Ishikawa (cell line): ENCODE results near the gene BAHD1.

Experiments used
- CEBPB ChIP-seq: IDR thresholded peaks from 2 replicates; pipeline ENCODE4 v1.6.1; 2012
- CREB1 ChIP-seq: IDR thresholded peaks from 2 replicates; pipeline ENCODE4 v1.6.1; 2012; ENCODE audit warnings: low read depth
- EGR1 ChIP-seq: IDR thresholded peaks from 2 replicates; pipeline ENCODE4 v1.6.1; 2012
- EP300 ChIP-seq: IDR thresholded peaks from 2 replicates; pipeline ENCODE4 v1.6.1; 2012; ENCODE audit warnings: borderline replicate concordance
- FOXM1 ChIP-seq: IDR thresholded peaks from 2 replicates; pipeline ENCODE4 v1.6.1; 2012; ENCODE audit warnings: low read depth, borderline replicate concordance
- MAX ChIP-seq: IDR thresholded peaks from 2 replicates; pipeline ENCODE4 v1.6.1; 2012
- NFIC ChIP-seq: IDR thresholded peaks from 2 replicates; pipeline ENCODE4 v1.6.1; 2012
- RAD21 ChIP-seq: IDR thresholded peaks from 2 replicates; pipeline ENCODE4 v1.6.1; 2012; ENCODE audit warnings: low read depth
- TAF1 ChIP-seq: IDR thresholded peaks from 2 replicates; pipeline ENCODE4 v1.6.1; 2012; ENCODE audit warnings: low read depth, mild to moderate bottlenecking
- TCF12 ChIP-seq: IDR thresholded peaks from 2 replicates; pipeline ENCODE4 v1.6.1; 2012; ENCODE audit warnings: low read depth
- TEAD4 ChIP-seq: IDR thresholded peaks from 2 replicates; pipeline ENCODE4 v1.6.1; 2012
- USF1 ChIP-seq: IDR thresholded peaks from 2 replicates; pipeline ENCODE4 v1.6.1; 2012
- YY1 ChIP-seq: IDR thresholded peaks from 2 replicates; pipeline ENCODE4 v1.6.1; 2012; ENCODE audit warnings: low read depth
- ZBTB7A ChIP-seq: IDR thresholded peaks from 2 replicates; pipeline ENCODE4 v1.6.1; 2012; ENCODE audit warnings: low read depth
- TF ChIP-seq, protein P1 (sequence below): IDR thresholded peaks from 2 replicates; pipeline ENCODE4 v1.6.1; 2012; ENCODE audit warnings: low read depth, mild to moderate bottlenecking

The BAHD1 gene

DNA sequence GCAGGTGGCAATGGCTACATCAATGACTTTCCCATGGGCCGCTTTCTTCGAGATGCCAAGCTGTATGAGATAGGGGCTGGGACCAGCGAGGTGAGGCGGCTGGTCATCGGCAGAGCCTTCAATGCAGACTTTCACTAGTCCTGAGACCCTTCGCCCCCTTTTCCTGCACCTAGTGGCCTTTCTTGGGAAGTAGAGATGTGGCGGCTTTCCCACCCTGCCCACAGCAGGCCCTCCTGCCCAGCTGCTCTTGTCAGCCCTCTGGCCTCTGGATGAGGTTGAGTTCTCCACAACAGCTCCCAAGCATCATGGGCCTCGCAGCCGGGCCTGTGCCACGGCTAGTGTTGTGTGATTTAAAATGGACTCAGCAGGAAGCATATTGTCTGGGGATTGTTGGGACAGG lies 22.6 kb upstream of the BAHD1 start:
- TF ChIP-seq RAD21 (no peak), TAF1 (no peak), NFIC (no peak), YY1 (no peak), TCF12 (no peak), TEAD4 (no peak), EGR1 (no peak), CREB1 (no peak), FOXM1 (no peak), MAX (no peak), USF1 (no peak), EP300 (no peak), CEBPB (no peak), ZBTB7A (no peak)
- TF ChIP-seq, protein P1, sequence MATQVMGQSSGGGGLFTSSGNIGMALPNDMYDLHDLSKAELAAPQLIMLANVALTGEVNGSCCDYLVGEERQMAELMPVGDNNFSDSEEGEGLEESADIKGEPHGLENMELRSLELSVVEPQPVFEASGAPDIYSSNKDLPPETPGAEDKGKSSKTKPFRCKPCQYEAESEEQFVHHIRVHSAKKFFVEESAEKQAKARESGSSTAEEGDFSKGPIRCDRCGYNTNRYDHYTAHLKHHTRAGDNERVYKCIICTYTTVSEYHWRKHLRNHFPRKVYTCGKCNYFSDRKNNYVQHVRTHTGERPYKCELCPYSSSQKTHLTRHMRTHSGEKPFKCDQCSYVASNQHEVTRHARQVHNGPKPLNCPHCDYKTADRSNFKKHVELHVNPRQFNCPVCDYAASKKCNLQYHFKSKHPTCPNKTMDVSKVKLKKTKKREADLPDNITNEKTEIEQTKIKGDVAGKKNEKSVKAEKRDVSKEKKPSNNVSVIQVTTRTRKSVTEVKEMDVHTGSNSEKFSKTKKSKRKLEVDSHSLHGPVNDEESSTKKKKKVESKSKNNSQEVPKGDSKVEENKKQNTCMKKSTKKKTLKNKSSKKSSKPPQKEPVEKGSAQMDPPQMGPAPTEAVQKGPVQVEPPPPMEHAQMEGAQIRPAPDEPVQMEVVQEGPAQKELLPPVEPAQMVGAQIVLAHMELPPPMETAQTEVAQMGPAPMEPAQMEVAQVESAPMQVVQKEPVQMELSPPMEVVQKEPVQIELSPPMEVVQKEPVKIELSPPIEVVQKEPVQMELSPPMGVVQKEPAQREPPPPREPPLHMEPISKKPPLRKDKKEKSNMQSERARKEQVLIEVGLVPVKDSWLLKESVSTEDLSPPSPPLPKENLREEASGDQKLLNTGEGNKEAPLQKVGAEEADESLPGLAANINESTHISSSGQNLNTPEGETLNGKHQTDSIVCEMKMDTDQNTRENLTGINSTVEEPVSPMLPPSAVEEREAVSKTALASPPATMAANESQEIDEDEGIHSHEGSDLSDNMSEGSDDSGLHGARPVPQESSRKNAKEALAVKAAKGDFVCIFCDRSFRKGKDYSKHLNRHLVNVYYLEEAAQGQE, result no peak

DNA sequence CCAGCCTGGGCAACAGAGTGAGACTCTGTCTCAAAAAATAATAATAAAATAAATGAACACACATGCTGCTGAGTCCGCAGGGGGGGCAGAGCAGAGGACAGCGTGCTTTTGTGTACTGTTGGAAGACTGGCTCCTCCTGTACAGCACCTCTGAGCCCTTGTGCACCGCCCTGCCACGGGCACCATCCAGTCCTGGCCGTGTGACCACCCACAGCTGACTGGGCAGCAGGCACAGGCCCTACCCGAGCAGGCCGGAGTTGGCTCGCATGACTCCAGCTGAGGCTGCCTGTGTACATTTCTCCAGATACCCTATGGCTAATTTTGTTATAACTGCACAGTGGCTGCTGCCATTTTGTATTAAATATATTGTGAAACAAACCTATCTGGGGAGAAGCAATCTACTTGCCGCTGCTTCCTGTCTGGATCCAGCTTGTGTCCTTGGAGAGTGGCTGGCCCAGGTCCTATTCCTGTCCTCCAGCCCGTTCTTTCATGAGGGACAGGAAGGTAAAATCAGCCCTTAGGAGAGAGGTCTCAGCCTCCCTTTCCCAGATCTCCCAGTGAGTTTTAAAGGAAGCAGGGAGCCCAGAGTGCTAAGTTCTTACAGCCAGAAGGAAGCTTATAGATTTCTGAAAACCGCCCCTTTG lies 20.6 kb upstream of the BAHD1 start:
- TF ChIP-seq USF1, result peak; percentile 30; the same call in 1 of the 2 replicates
- no peak for TF ChIP-seq TEAD4

DNA sequence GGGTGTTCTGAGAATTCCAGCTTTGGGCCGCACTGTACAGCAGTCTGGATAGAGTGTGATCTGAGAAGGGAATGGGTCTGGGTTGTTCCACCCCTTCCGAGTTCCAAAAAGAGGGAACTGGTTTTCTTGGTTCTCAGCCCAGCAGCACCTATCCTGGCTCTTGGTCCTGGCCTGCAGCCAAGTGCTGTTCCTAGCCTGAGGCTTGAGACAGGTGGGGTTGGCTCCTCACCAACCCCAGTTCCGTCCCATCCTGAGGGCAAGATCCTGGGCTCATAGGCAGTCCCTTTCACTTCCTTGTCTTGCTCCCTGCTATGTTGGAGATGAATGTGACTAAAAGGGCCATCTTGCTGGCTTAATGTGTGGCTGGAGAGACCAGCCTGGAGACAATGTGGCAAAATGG lies 20.0 kb upstream of the BAHD1 start:
- TF ChIP-seq TEAD4, result no peak
- peak; percentile 25; the same call in 1 of the 2 replicates for TF ChIP-seq MAX
- TF ChIP-seq EP300, result peak; percentile 47; the same call in 1 of the 2 replicates
- TF ChIP-seq NFIC, result peak; percentile 96
- peak; percentile 54; the same call in 1 of the 2 replicates for TF ChIP-seq TCF12

DNA sequence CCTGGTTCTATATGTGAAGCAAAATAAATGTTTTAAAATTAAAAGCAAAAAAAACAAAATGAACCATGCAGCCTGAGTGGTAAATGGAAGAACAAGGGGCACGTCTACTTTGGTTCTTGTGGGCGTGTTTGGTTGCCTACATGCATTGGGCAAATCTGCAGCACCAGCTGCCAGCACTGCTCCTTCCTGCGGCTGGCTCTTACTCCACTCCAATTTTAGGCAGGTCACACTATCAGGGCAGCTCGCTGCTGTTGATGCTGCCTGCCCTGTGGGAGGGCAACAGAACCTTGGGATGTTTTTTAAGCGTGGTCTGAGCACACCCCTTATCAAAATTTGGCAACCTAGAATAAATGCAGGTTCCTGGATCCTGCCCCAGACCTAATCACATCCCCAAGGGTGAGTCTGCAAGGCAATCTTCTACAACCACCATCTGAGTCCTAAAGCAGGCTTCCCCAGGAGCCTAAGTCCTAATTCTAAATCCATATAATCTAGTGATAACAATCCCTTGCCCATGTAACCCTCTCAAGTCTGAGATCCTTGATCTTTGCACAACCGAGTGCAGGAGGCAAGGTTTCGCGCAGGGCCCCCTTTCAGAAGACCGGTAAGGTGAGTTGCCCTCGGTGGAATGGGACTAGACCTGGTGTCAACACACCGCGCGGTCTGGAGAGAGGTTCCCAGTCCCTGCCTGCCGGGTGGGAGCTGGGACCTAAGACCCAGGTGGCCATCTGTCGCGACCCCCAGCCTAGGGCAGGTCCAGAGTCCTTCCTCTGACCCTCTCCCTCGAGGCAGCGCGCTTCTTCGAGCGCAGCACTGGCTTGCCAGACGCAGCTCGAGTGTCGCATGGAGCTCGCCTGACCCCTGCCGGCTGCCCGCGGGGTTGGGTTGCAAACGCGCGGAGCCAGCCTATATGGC lies 19.3 kb upstream of the BAHD1 start:
- TF ChIP-seq YY1 (no peak), RAD21 (peak; percentile 91), MAX (peak; percentile 69)

GRCh38 chr15:40424483-40425115 lies 16.2 kb upstream of the BAHD1 start:
- TF ChIP-seq CEBPB (no peak), EP300 (no peak), ZBTB7A (no peak), RAD21 (no peak), USF1 (no peak), TAF1 (no peak), CREB1 (no peak), TCF12 (no peak), TEAD4 (no peak)
- TF ChIP-seq, protein P1, result no peak
